Trophoblast cell (in vitro differentiated cells and primary cell): ENCODE results near the gene SYCP3.
A peak's percentile ranks its signal among the peaks of the same experiment; 100 is the strongest.

Source experiments
- DNase-seq, 2 donors: peaks; one replicate each; pipeline ENCODE4 v3.0.0-alpha.2; 2016
- H2AFZ ChIP-seq: 2 replicates; pipeline ENCODE4 v1.6.1; 2013; ENCODE audit warnings: low read length, moderate library complexity, mild to moderate bottlenecking; ENCODE audit not compliant: insufficient read depth, poor library complexity
- H2AK5ac ChIP-seq: 2 replicates; pipeline ENCODE4 v1.6.1; 2013; ENCODE audit warnings: mild to moderate bottlenecking, low read length
- H2BK120ac ChIP-seq: 2 replicates; pipeline ENCODE4 v1.6.1; 2013; ENCODE audit warnings: low read length, mild to moderate bottlenecking, moderate library complexity; ENCODE audit not compliant: insufficient read depth, poor library complexity
- H2BK12ac ChIP-seq: 2 replicates; pipeline ENCODE4 v1.6.1; 2013; ENCODE audit warnings: mild to moderate bottlenecking, low read length, moderate library complexity
- H2BK5ac ChIP-seq: 2 replicates; pipeline ENCODE4 v1.6.1; 2013; ENCODE audit warnings: low read length, low read depth, moderate library complexity, mild to moderate bottlenecking; ENCODE audit not compliant: poor library complexity
- H3K14ac ChIP-seq: 2 replicates; pipeline ENCODE4 v1.6.1; 2013; ENCODE audit warnings: mild to moderate bottlenecking, low read length
- H3K18ac ChIP-seq: 2 replicates; pipeline ENCODE4 v1.6.1; 2013; ENCODE audit warnings: mild to moderate bottlenecking, low read length
- H3K23ac ChIP-seq: 2 replicates; pipeline ENCODE4 v1.6.1; 2013; ENCODE audit warnings: low read length
- H3K27ac ChIP-seq: 2 replicates; pipeline ENCODE4 v1.5.1; 2013; ENCODE audit warnings: low read depth, mild to moderate bottlenecking, inconsistent platforms, low read length, moderate library complexity
- H3K27me3 ChIP-seq: 2 replicates; pipeline ENCODE4 v1.6.1; 2013; ENCODE audit warnings: inconsistent platforms, mild to moderate bottlenecking, low read length, moderate library complexity; ENCODE audit not compliant: insufficient read depth
- H3K36me3 ChIP-seq, 2 experiments: 1 replicate in 1 of 2; 2 replicates in 1 of 2; pipeline ENCODE4 v1.6.1; 2013; ENCODE audit warnings: low read length in 2 of 2, mild to moderate bottlenecking in 2 of 2, moderate library complexity in 1 of 2; ENCODE audit not compliant: insufficient read depth in 2 of 2, control insufficient read depth in 1 of 2
- H3K4ac ChIP-seq: 2 replicates; pipeline ENCODE4 v1.6.1; 2013; ENCODE audit warnings: low read depth, mild to moderate bottlenecking, low read length, moderate library complexity
- H3K4me1 ChIP-seq, 2 experiments: 1 replicate in 1 of 2; 2 replicates in 1 of 2; pipeline ENCODE4 v1.6.1; 2013; ENCODE audit warnings: low read length in 2 of 2, mild to moderate bottlenecking in 2 of 2, moderate library complexity in 1 of 2; ENCODE audit not compliant: insufficient read depth in 2 of 2, control insufficient read depth in 1 of 2
- H3K4me2 ChIP-seq: 2 replicates; pipeline ENCODE4 v1.6.1; 2013; ENCODE audit warnings: inconsistent platforms, mild to moderate bottlenecking, low read length, moderate library complexity
- H3K4me3 ChIP-seq: 2 replicates; pipeline ENCODE4 v1.5.1; 2013; ENCODE audit warnings: mild to moderate bottlenecking, low read depth, low read length, inconsistent platforms
- H3K79me1 ChIP-seq: one replicate; pipeline ENCODE4 v1.6.1; 2013; ENCODE audit warnings: low read length
- H3K79me2 ChIP-seq: 2 replicates; pipeline ENCODE4 v1.6.1; 2013; ENCODE audit warnings: low read length, mild to moderate bottlenecking; ENCODE audit not compliant: control insufficient read depth, insufficient read depth, poor library complexity
- H3K9ac ChIP-seq: 2 replicates; pipeline ENCODE4 v1.6.1; 2013; ENCODE audit warnings: mild to moderate bottlenecking, low read length
- H3K9me3 ChIP-seq: 2 replicates; pipeline ENCODE4 v1.6.1; 2013; ENCODE audit warnings: low read depth, mild to moderate bottlenecking, control low read depth, inconsistent platforms, low read length; ENCODE audit not compliant: insufficient read depth
- H4K12ac ChIP-seq: 2 replicates; pipeline ENCODE4 v1.6.1; 2013; ENCODE audit warnings: low read depth, mild to moderate bottlenecking, low read length, moderate library complexity
- H4K8ac ChIP-seq: 2 replicates; pipeline ENCODE4 v1.6.1; 2013; ENCODE audit warnings: low read depth, mild to moderate bottlenecking, low read length, moderate library complexity
- H4K91ac ChIP-seq: one replicate; pipeline ENCODE4 v1.6.1; 2013; ENCODE audit warnings: low read depth, mild to moderate bottlenecking, low read length, moderate library complexity
- WGBS: extraction: QIAGEN DNeasy Blood & Tissue Kit; methylation state at CpG from one replicate; pipeline ENCODE4 v1.1.7; 2013; ENCODE audit warnings: missing lambda C conversion rate; ENCODE audit not compliant: insufficient read length, insufficient coverage; ENCODE audit errors: extremely low coverage; 5-methylcytosine and 5-hydroxymethylcytosine counted together

SYCP3 gene

GRCh38 chr12:101694297-101694848, 44.9 kb downstream of the SYCP3 start:
- Histone ChIP-seq H2BK5ac (no peak overlapping the region), H3K4me2 (no peak overlapping the region), H4K12ac (no peak overlapping the region), H3K79me2 (peaks cover 3% of the 10 kb centered on the region), H3K27me3 (no peaks in the 10 kb centered on the region), H3K79me1 (peaks cover 7% of the 10 kb centered on the region), H3K18ac (no peak overlapping the region), H3K36me3 (no peaks in the 10 kb centered on the region), H3K4me1 (no peaks in the 10 kb centered on the region), H3K9me3 (no peaks in the 10 kb centered on the region), H2AFZ (no peak overlapping the region), H2BK120ac (no peak overlapping the region), H2AK5ac (no peak overlapping the region), H3K4ac (no peak overlapping the region), H2BK12ac (no peak overlapping the region), H3K14ac (no peak overlapping the region), H4K91ac (no peak overlapping the region), H3K23ac (no peak overlapping the region), H3K9ac (no peak overlapping the region), H4K8ac (no peak overlapping the region), H3K27ac (no peak overlapping the region), H3K4me3 (no peak overlapping the region)
- WGBS = no CpG with 5 or more reads among the region's 2 CpGs
- DNase-seq = peak in 1 of 2 donors; percentile 23

- WGBS = no CpG with 5 or more reads among the region's 1 CpG
- no peaks in the 10 kb centered on the region for H3K4me1 ChIP-seq
- H3K9me3 ChIP-seq = no peaks in the 10 kb centered on the region
- H2BK5ac ChIP-seq = no peak overlapping the region
- no peak overlapping the region for H3K14ac ChIP-seq
- H3K27me3 ChIP-seq = no peaks in the 10 kb centered on the region
- H4K91ac ChIP-seq = no peak overlapping the region
- H3K23ac ChIP-seq = no peak overlapping the region
- H4K8ac ChIP-seq = no peak overlapping the region
- H3K79me1 ChIP-seq = no peaks in the 10 kb centered on the region
- no peak overlapping the region for H2BK12ac ChIP-seq
- no peak overlapping the region for H3K18ac ChIP-seq
- no peak overlapping the region for H3K4me2 ChIP-seq
- no peaks in the 10 kb centered on the region for H3K36me3 ChIP-seq
- DNase-seq = no peak
- no peak overlapping the region for H3K9ac ChIP-seq
- no peak overlapping the region for H2AK5ac ChIP-seq
- H4K12ac ChIP-seq = no peak overlapping the region
- H3K27ac ChIP-seq = no peak overlapping the region
- no peak overlapping the region for H3K4ac ChIP-seq
- no peaks in the 10 kb centered on the region for H3K79me2 ChIP-seq
- H3K4me3 ChIP-seq = no peak overlapping the region
- no peak overlapping the region for H2AFZ ChIP-seq
- H2BK120ac ChIP-seq = no peak overlapping the region
These were observed 47.7 kb downstream of the SYCP3 start for GRCh38 chr12:101691503-101692096.

DNA sequence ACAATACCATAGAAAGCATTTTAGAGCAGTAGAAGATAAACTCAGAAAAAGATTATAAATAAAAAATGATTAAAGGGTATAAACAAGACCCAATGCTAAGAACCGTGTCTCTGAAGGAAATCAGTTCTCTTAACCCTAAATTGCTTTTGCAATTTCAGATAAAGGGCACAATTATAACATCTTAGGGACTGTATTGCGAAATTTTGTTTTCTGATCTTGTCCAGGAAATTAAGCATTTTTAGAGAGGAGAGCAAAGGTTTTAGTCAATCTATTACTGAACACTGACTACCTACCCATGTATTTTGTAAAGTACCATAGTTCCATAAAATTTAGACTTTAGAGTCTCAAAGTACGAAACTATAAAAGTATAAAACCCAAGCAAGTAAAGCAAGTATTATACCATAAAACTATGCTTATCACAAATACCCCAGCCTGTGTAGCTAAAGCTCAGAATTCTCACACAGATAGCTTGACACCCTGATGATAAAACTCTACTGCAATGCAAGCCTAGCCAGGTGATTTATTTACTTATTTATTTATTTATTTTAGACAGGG, 48.6 kb downstream of the SYCP3 start:
- Histone ChIP-seq H3K27ac (no peak overlapping the region), H4K91ac (no peak overlapping the region), H4K12ac (no peak overlapping the region), H2AFZ (no peak overlapping the region), H3K4me1 (no peaks in the 10 kb centered on the region), H4K8ac (no peak overlapping the region), H2BK5ac (no peak overlapping the region), H3K9ac (no peak overlapping the region), H3K18ac (no peak overlapping the region), H3K36me3 (no peaks in the 10 kb centered on the region), H2AK5ac (no peak overlapping the region), H3K14ac (no peak overlapping the region), H3K4me3 (no peak overlapping the region), H3K4me2 (no peak overlapping the region), H2BK12ac (no peak overlapping the region), H3K23ac (no peak overlapping the region), H3K79me1 (no peaks in the 10 kb centered on the region), H2BK120ac (no peak overlapping the region), H3K9me3 (no peaks in the 10 kb centered on the region), H3K27me3 (no peaks in the 10 kb centered on the region), H3K4ac (no peak overlapping the region), H3K79me2 (no peaks in the 10 kb centered on the region)
- WGBS = no CpG with 5 or more reads among the region's 3 CpGs
- DNase-seq = no peak

DNA sequence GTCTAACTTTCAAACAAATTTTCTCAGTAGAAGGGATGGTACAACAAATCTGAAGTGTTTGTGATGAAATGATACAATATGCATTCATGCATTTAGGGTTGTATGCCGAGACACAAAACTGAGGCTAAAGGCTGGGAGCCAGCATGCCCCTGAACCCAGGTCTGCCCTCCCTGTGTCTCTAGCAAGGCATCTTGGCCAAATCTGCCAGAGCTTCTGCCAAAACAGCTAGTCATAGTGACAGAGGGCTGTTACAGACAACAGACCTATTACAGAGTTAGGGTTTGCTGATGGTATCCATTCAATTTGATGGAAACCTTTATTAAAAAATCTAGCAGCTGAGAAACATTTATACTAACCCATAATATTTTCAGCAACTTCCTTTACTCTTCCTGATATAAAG, 53.1 kb downstream of the SYCP3 start:
- Histone ChIP-seq H3K27ac (no peak overlapping the region), H3K4me2 (no peak overlapping the region), H3K4me3 (no peak overlapping the region), H3K79me1 (no peaks in the 10 kb centered on the region), H3K79me2 (no peaks in the 10 kb centered on the region), H3K27me3 (no peaks in the 10 kb centered on the region), H4K91ac (no peak overlapping the region), H3K14ac (no peak overlapping the region), H3K36me3 (no peaks in the 10 kb centered on the region), H4K12ac (no peak overlapping the region), H4K8ac (no peak overlapping the region), H2AFZ (no peak overlapping the region), H2BK12ac (no peak overlapping the region), H3K4ac (no peak overlapping the region), H2BK5ac (no peak overlapping the region), H2BK120ac (no peak overlapping the region), H3K9me3 (no peaks in the 10 kb centered on the region), H3K4me1 (no peaks in the 10 kb centered on the region), H3K9ac (no peak overlapping the region), H2AK5ac (no peak overlapping the region), H3K18ac (no peak overlapping the region), H3K23ac (no peak overlapping the region)
- WGBS = no CpG with 5 or more reads among the region's 1 CpG
- no peak for DNase-seq
